Measurements from ENCODE around the gene SUPT5H.

- no peak for TF ChIP-seq CTCF (IDR thresholded peaks at IDR 0.05; ENCODE audit: low read depth, low read length)
- TF ChIP-seq EZH2phosphoT487 (IDR thresholded peaks at IDR 0.05; ENCODE audit: low read depth), result no peak
These were observed 44.3 kb upstream of the SUPT5H start for GRCh38 chr19:39401070-39401548.
